WTC11 (cell line): ENCODE results near the gene ARHGAP26. TPM values are rescaled to one million over a fixed set of nuclear protein-coding genes. Genes with fewer than 3 reads are reported as not detected.

Source experiments
- ATAC-seq: fragments of 200-7000 bp; cut with Tn5 transposase; 2 replicates; pipeline ENCODE4 v1.10.0; 2021; ENCODE audit warnings: mild to moderate bottlenecking, moderate library complexity
- CTCF ChIA-PET: fragments of 300-600 bp; sonication (Branson Sonifier 250); formaldehyde crosslinking; loops from one replicate; lab custom pipeline; 2021; ENCODE audit warnings: antibody characterized with exemption; lab: Charles Lee
- POLR2A ChIA-PET: fragments of 350-600 bp; sonication (Branson Sonifier 250); formaldehyde crosslinking; loops from one replicate; lab custom pipeline; 2021; ENCODE audit warnings: antibody characterized with exemption; lab: Charles Lee
- DNase-seq: peaks from one replicate; pipeline ENCODE4 v3.0.0; 2021; ENCODE audit warnings: low spot score
- H3K27ac Mint-ChIP-seq: 2 replicates; pipeline ENCODE4 v1.8.0; 2021; ENCODE audit warnings: mixed read lengths
- H3K27me3 Mint-ChIP-seq: 2 replicates; pipeline ENCODE4 v1.8.0; 2021; ENCODE audit warnings: low read depth, mild to moderate bottlenecking, moderate library complexity, mixed read lengths
- H3K36me3 Mint-ChIP-seq: 2 replicates; pipeline ENCODE4 v1.8.0; 2021; ENCODE audit warnings: mixed read lengths
- H3K4me1 Mint-ChIP-seq: 2 replicates; pipeline ENCODE4 v1.8.0; 2022; ENCODE audit warnings: mixed read lengths
- H3K4me3 Mint-ChIP-seq: 2 replicates; pipeline ENCODE4 v1.8.0; 2021; ENCODE audit warnings: mild to moderate bottlenecking, moderate library complexity, mixed read lengths
- H3K9me3 Mint-ChIP-seq: 2 replicates; pipeline ENCODE4 v1.8.0; 2021; ENCODE audit warnings: mixed read lengths
- ESRRA ChIP-seq: sonication (generic); formaldehyde crosslinking; IDR thresholded peaks from 2 replicates; pipeline ENCODE4 v1.8.1; 2022; ENCODE audit warnings: mild to moderate bottlenecking, missing genetic modification reagents, borderline replicate concordance
- GABPB1 ChIP-seq: sonication (generic); formaldehyde crosslinking; IDR thresholded peaks from 2 replicates; pipeline ENCODE4 v1.8.1; 2023; ENCODE audit warnings: mild to moderate bottlenecking, missing genetic modification reagents
- GTF2I ChIP-seq: fragments of 250-450 bp; sonication (Bioruptor Pico); conservative IDR thresholded peaks from 2 replicates; pipeline ENCODE4 v1.4.0; 2021; ENCODE audit warnings: mild to moderate bottlenecking
- ZNF317 ChIP-seq: sonication (generic); formaldehyde crosslinking; IDR thresholded peaks from 2 replicates; pipeline ENCODE4 v1.8.1; 2023; ENCODE audit warnings: low read depth, mild to moderate bottlenecking, moderate library complexity, missing genetic modification reagents, borderline replicate concordance
- ZNF416 ChIP-seq: fragments of 250-450 bp; sonication (Bioruptor Pico); IDR thresholded peaks from 2 replicates; pipeline ENCODE4 v1.9.0; 2021; ENCODE audit warnings: mild to moderate bottlenecking, inconsistent platforms
- total RNA-seq: library from RNA; stranded (reverse); gene quantifications from 3 replicates; pipeline ENCODE4 v1.2.3, GENCODE V29; 2021
- TF ChIP-seq, protein P1 (sequence below): fragments of 250-450 bp; sonication (Bioruptor Pico); IDR thresholded peaks from 2 replicates; pipeline ENCODE4 v1.8.0; 2021; ENCODE audit warnings: mild to moderate bottlenecking
- TF ChIP-seq, protein P2 (sequence below): sonication (generic); formaldehyde crosslinking; IDR thresholded peaks from 2 replicates; pipeline ENCODE4 v1.8.1; 2022; ENCODE audit warnings: low read depth, missing genetic modification reagents, borderline replicate concordance
- TF ChIP-seq, protein P3 (sequence below): sonication (generic); formaldehyde crosslinking; IDR thresholded peaks from 2 replicates; pipeline ENCODE4 v1.8.1; 2023; ENCODE audit warnings: mild to moderate bottlenecking, missing genetic modification reagents, borderline replicate concordance
- TF ChIP-seq, protein P4 (sequence below): sonication (generic); formaldehyde crosslinking; IDR thresholded peaks from 2 replicates; pipeline ENCODE4 v1.8.1; 2022; ENCODE audit warnings: low read depth, mild to moderate bottlenecking, moderate library complexity, missing genetic modification reagents, borderline replicate concordance
- TF ChIP-seq, protein P5 (sequence below): sonication (generic); formaldehyde crosslinking; IDR thresholded peaks from 2 replicates; pipeline ENCODE4 v1.8.1; 2022; ENCODE audit warnings: mild to moderate bottlenecking, missing genetic modification reagents, moderate library complexity, borderline replicate concordance
- TF ChIP-seq, protein P6 (sequence below): fragments of 250-450 bp; sonication (Bioruptor Pico); conservative IDR thresholded peaks from 2 replicates; pipeline ENCODE4 v1.9.0; 2021; ENCODE audit warnings: mild to moderate bottlenecking

ARHGAP26 gene
- total RNA-seq, 1 experiment from 2014 or later, result 22.3 TPM

DNA sequence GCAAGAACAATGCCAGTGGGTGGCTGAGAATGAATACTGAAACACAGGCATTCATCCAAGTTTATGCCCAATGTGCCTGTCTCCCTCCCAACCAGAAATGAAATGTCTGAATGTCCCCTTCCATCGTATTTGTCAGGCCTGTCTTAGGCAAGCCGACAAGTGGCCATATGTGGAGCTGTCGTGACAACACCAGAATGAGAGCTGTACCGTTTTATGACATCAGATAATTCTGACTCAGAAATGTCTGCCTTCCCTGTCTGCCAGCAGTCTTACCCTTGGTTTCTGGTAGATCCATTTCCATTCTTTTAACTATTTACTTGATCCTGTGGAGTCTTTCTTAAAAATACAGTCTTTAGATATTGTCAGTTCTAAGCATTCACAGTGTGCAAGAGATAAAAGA lies 421.5 kb downstream of the ARHGAP26 start:
- no peaks in the 10 kb centered on the region for H3K27me3 Mint-ChIP-seq
- DNase-seq (no peak), ATAC-seq (no peak)
- TF ChIP-seq, protein P1, sequence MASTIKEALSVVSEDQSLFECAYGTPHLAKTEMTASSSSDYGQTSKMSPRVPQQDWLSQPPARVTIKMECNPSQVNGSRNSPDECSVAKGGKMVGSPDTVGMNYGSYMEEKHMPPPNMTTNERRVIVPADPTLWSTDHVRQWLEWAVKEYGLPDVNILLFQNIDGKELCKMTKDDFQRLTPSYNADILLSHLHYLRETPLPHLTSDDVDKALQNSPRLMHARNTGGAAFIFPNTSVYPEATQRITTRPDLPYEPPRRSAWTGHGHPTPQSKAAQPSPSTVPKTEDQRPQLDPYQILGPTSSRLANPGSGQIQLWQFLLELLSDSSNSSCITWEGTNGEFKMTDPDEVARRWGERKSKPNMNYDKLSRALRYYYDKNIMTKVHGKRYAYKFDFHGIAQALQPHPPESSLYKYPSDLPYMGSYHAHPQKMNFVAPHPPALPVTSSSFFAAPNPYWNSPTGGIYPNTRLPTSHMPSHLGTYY (CRISPR knock-in tag), result no peak
- TF ChIP-seq, protein P2, sequence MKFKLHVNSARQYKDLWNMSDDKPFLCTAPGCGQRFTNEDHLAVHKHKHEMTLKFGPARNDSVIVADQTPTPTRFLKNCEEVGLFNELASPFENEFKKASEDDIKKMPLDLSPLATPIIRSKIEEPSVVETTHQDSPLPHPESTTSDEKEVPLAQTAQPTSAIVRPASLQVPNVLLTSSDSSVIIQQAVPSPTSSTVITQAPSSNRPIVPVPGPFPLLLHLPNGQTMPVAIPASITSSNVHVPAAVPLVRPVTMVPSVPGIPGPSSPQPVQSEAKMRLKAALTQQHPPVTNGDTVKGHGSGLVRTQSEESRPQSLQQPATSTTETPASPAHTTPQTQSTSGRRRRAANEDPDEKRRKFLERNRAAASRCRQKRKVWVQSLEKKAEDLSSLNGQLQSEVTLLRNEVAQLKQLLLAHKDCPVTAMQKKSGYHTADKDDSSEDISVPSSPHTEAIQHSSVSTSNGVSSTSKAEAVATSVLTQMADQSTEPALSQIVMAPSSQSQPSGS, result no peak
- TF ChIP-seq, protein P3, sequence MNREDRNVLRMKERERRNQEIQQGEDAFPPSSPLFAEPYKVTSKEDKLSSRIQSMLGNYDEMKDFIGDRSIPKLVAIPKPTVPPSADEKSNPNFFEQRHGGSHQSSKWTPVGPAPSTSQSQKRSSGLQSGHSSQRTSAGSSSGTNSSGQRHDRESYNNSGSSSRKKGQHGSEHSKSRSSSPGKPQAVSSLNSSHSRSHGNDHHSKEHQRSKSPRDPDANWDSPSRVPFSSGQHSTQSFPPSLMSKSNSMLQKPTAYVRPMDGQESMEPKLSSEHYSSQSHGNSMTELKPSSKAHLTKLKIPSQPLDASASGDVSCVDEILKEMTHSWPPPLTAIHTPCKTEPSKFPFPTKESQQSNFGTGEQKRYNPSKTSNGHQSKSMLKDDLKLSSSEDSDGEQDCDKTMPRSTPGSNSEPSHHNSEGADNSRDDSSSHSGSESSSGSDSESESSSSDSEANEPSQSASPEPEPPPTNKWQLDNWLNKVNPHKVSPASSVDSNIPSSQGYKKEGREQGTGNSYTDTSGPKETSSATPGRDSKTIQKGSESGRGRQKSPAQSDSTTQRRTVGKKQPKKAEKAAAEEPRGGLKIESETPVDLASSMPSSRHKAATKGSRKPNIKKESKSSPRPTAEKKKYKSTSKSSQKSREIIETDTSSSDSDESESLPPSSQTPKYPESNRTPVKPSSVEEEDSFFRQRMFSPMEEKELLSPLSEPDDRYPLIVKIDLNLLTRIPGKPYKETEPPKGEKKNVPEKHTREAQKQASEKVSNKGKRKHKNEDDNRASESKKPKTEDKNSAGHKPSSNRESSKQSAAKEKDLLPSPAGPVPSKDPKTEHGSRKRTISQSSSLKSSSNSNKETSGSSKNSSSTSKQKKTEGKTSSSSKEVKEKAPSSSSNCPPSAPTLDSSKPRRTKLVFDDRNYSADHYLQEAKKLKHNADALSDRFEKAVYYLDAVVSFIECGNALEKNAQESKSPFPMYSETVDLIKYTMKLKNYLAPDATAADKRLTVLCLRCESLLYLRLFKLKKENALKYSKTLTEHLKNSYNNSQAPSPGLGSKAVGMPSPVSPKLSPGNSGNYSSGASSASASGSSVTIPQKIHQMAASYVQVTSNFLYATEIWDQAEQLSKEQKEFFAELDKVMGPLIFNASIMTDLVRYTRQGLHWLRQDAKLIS (CRISPR knock-in tag), result no peak
- TF ChIP-seq, protein P4, sequence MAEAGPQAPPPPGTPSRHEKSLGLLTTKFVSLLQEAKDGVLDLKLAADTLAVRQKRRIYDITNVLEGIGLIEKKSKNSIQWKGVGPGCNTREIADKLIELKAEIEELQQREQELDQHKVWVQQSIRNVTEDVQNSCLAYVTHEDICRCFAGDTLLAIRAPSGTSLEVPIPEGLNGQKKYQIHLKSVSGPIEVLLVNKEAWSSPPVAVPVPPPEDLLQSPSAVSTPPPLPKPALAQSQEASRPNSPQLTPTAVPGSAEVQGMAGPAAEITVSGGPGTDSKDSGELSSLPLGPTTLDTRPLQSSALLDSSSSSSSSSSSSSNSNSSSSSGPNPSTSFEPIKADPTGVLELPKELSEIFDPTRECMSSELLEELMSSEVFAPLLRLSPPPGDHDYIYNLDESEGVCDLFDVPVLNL, result no peak
- no peak for TF ChIP-seq GTF2I
- no peak for TF ChIP-seq ESRRA
- no peak for TF ChIP-seq ZNF317 (CRISPR knock-in tag)
- TF ChIP-seq ZNF416 (CRISPR knock-in tag), result no peak
- TF ChIP-seq, protein P5, sequence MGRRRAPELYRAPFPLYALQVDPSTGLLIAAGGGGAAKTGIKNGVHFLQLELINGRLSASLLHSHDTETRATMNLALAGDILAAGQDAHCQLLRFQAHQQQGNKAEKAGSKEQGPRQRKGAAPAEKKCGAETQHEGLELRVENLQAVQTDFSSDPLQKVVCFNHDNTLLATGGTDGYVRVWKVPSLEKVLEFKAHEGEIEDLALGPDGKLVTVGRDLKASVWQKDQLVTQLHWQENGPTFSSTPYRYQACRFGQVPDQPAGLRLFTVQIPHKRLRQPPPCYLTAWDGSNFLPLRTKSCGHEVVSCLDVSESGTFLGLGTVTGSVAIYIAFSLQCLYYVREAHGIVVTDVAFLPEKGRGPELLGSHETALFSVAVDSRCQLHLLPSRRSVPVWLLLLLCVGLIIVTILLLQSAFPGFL (CRISPR knock-in tag), result no peak
- TF ChIP-seq GABPB1 (CRISPR knock-in tag), result no peak
- H3K27ac Mint-ChIP-seq, result no peak overlapping the region
- H3K4me3 Mint-ChIP-seq, result no peak overlapping the region
- CTCF ChIA-PET, result no interaction called here
- H3K9me3 Mint-ChIP-seq, result peaks cover 2% of the 10 kb centered on the region; the same call in 1 of the 2 replicates
- peaks cover 8% of the 10 kb centered on the region for H3K4me1 Mint-ChIP-seq
- no peaks in the 10 kb centered on the region for H3K36me3 Mint-ChIP-seq
- POLR2A ChIA-PET, result no interaction called here

DNA sequence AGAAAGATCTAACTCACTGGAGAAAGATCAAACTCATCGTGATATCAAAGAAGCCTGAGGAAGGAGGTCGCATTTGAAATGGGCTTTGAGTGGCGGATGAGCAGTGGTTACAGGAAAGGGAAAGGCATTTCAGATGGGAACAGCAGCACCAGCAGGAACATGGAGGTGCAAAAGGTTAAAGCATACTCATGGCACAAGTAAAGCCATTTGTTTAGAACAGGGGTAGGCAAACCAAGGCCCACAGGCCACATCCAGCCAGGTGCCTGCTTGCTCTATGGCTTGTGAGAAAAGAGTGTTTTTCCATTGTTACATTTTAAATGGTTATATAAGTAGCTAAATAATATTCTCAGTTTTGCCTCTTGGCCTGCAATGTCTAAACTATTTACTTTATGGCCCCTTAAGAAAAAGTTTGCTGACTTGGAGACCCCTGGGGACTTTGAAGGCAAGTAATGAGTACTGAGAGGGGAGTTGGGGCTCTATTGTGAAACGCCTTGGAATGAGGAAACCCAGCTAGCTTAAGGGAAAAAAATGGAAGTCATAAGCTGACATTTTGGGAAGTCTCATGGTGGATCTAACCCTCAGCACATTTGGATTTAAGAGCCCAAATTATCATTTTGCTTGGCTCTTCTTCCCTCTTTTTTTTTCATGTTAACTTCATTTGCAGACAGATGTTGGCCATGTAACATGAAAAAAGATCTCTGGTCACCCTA lies 422.2 kb downstream of the ARHGAP26 start:
- Mint-ChIP-seq H3K36me3 (peaks cover 4% of the 10 kb centered on the region), H3K4me3 (no peak overlapping the region), H3K4me1 (peaks cover 6% of the 10 kb centered on the region), H3K9me3 (peaks cover 7% of the 10 kb centered on the region), H3K27me3 (no peaks in the 10 kb centered on the region), H3K27ac (no peak overlapping the region)
- POLR2A ChIA-PET, result no interaction called here
- DNase-seq, result no peak
- ATAC-seq, result no peak
- CTCF ChIA-PET, result interaction anchor here (0.6 kb wide), 1 partner anchor 167 kb away, joined by 3 read pairs; no protein-coding TSS in a partner anchor
- TF ChIP-seq, protein P6, sequence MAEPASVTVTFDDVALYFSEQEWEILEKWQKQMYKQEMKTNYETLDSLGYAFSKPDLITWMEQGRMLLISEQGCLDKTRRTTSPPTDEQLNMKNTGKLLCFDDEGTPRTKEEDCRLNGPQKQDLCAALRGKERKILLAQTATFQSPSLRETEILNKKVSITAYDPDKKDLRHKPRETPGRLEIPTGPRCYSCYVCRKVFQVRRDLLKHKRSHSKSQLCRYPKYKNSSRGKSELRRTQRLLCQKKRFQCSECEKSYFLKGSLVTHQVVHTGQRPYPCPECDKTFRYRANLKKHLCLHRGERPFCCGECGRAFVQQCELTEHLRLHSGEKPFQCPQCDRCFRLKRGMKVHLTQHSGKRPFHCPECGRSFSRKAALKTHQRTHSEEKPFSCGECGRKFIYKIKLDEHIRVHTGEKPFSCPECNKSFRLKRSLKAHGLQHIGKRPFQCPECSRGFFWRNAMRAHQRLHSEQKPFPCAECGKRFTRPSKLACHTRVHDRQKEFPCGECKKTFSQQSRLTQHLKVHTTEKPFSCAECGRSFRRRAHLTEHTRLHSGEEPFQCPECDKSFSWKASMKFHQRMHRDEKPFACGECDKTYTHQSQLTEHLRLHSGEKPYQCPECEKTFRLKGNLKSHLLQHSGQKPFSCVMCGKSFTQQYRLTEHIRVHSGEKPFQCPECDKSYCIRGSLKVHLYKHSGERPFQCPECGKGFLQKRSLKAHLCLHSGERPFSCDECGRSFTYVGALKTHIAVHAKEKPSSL (CRISPR knock-in tag), result no peak
